Measurements from ENCODE around the gene KRTAP29-1. TPM values are rescaled to one million over a fixed set of nuclear protein-coding genes. Genes with fewer than 3 reads are reported as not detected.
"Not testable (repeated sequence)": the region's sequence is repeated elsewhere in the genome, so short reads cannot be mapped to it uniquely, and the experiment has no call there.

The KRTAP29-1 gene
- total RNA-seq, 2 donors from 2014 or later, result not detected

GRCh38 chr17:41287050-41287449, 15.6 kb downstream of the KRTAP29-1 start:
- Histone ChIP-seq H3K4me3 (no peak overlapping the region), H3K27ac (no peak overlapping the region), H3K4me1 (no peaks in the 10 kb centered on the region), H3K27me3 (no peaks in the 10 kb centered on the region), H3K9me3 (no peaks in the 10 kb centered on the region), H3K9ac (ENCODE audit: low read depth in 2 of 2, low read length in 2 of 2) (no peak overlapping the region), H3K36me3 (no peaks in the 10 kb centered on the region)
- DNase-seq, result no peak
- intact Hi-C loops (cut with DNase I), result no loop called here
- no peak for TF ChIP-seq CTCF (IDR thresholded peaks at IDR 0.05)

DNA sequence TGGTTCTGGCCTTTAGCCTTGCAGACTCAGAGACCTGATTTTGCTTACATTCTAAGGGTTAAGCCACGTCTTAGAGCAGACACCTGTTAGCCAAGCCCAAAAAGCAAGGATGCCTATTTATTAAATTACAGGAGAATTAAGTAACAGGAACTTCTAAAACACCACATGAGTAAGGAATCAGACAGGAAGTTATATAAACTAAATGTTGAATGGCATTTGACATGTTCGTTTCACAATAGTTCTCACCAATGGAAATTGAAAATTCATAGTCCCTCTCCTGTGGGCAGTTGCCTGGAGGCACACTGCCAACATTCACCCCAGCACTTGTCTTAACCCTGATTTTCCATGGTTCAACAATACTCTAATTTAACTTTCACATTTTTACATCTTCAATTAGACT, 18.1 kb downstream of the KRTAP29-1 start:
- intact Hi-C loops (cut with DNase I), result no loop called here
- H3K9me3 ChIP-seq, result no peaks in the 10 kb centered on the region
- H3K4me3 ChIP-seq, result no peak overlapping the region
- no peak overlapping the region for H3K9ac ChIP-seq (ENCODE audit: low read depth in 2 of 2, low read length in 2 of 2)
- H3K27me3 ChIP-seq, result no peaks in the 10 kb centered on the region
- TF ChIP-seq CTCF (IDR thresholded peaks at IDR 0.05), result no peak
- no peaks in the 10 kb centered on the region for H3K4me1 ChIP-seq
- no peak for DNase-seq
- H3K36me3 ChIP-seq, result no peaks in the 10 kb centered on the region
- no peak overlapping the region for H3K27ac ChIP-seq

- H3K36me3 ChIP-seq, result no peaks in the 10 kb centered on the region
- no peak for TF ChIP-seq CTCF (IDR thresholded peaks at IDR 0.05)
- no peak overlapping the region for H3K4me3 ChIP-seq
Measured at GRCh38 chr17:41284043-41284442, 18.6 kb downstream of the KRTAP29-1 start.

DNA sequence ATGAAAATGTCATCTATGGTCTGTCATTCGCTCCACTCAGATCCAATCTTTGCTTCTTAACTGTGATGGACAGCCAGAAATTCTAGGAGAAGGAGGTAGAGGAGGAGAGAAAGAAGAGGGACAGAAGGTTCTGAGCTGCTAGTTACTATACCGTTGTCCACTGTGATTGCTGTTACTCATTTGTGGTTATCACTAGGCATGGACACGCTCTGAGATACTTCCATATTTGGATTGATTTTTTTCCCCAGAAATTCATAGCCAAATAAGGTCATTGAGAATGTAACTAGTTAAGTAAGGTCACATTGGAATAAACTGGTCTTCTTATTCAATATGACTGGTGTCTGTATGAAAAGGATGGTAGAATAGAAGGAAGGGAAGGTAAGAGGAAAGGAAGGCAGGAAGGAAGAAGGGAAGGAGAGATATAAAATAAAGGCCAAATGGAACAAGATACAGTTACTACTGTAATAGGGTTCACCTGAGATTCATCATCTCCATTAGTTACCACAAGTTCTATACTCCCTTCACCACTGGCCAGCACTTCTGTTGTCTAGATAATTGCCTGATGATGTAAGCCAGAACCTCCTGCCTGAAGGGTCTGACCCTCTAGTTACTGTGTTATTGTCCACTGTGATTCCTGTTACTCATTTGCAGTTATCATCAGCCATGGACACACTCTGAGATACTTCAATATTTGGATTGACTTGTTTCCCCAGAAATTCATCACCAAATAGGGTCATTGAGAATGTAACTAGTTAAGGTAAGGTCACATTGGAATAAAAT, 24.3 kb downstream of the KRTAP29-1 start:
- Histone ChIP-seq H3K9ac (ENCODE audit: low read depth in 2 of 2, low read length in 2 of 2) (no peak overlapping the region), H3K9me3 (no peaks in the 10 kb centered on the region), H3K4me3 (no peak overlapping the region), H3K27ac (no peak overlapping the region), H3K27me3 (no peaks in the 10 kb centered on the region), H3K36me3 (no peaks in the 10 kb centered on the region), H3K4me1 (no peaks in the 10 kb centered on the region)
- no peak for TF ChIP-seq CTCF (IDR thresholded peaks at IDR 0.05)
- intact Hi-C loops (cut with DNase I), result loop anchor here (2.0 kb wide), 1 partner anchor 14 kb away; the partner anchor contains the start of gene KRTAP9-6
- DNase-seq, result no peak

More at GRCh38 chr17:41284043-41284442, 18.6 kb downstream of the KRTAP29-1 start:
- H3K9ac ChIP-seq (ENCODE audit: low read depth in 2 of 2, low read length in 2 of 2), result no peak overlapping the region
- intact Hi-C loops (cut with DNase I), result no loop called here
- no peaks in the 10 kb centered on the region for H3K4me1 ChIP-seq
- DNase-seq, result no peak
- no peaks in the 10 kb centered on the region for H3K9me3 ChIP-seq
- no peak overlapping the region for H3K27ac ChIP-seq
- H3K27me3 ChIP-seq, result no peaks in the 10 kb centered on the region

GRCh38 chr17:41275648-41276190, 26.9 kb downstream of the KRTAP29-1 start, which contains the start of gene KRTAP9-7:
TSS of gene KRTAP9-7 (plus strand) at chr17:41275698. CDS start at chr17:41275698, 0 bp downstream.
- H3K27ac ChIP-seq; H3K9ac ChIP-seq (ENCODE audit: low read depth in 2 of 2, low read length in 2 of 2); intact Hi-C loops (cut with DNase I); H3K9me3 ChIP-seq; H3K27me3 ChIP-seq; H3K4me3 ChIP-seq; H3K36me3 ChIP-seq; DNase-seq; H3K4me1 ChIP-seq: not testable (repeated sequence)

GRCh38 chr17:41271858-41272257, 30.8 kb downstream of the KRTAP29-1 start:
- Histone ChIP-seq H3K36me3 (no peaks in the 10 kb centered on the region), H3K9me3 (no peaks in the 10 kb centered on the region), H3K27me3 (no peaks in the 10 kb centered on the region), H3K4me1 (no peaks in the 10 kb centered on the region), H3K27ac (no peak overlapping the region), H3K4me3 (no peak overlapping the region), H3K9ac (ENCODE audit: low read depth in 2 of 2, low read length in 2 of 2) (no peak overlapping the region)
- intact Hi-C loops (cut with DNase I), result no loop called here
- TF ChIP-seq CTCF (IDR thresholded peaks at IDR 0.05), result no peak
- DNase-seq, result no peak

DNA sequence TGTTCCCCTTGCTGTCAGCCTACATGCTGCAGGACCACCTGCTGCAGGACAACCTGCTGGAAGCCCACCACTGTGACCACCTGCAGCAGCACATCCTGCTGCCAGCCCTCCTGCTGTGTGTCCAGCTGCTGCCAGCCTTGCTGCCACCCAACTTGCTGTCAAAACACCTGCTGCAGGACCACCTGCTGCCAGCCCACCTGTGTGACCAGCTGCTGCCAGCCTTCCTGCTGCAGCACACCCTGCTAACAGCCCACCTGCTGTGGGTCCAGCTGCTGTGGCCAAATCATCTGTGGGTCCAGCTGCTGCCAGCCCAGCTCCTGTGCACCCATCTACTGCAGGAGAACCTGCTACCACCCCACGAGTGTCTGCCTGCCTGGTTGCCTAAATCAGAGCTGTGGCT, 31.3 kb downstream of the KRTAP29-1 start:
- intact Hi-C loops (cut with DNase I); H3K4me1 ChIP-seq; DNase-seq; H3K9ac ChIP-seq (ENCODE audit: low read depth in 2 of 2, low read length in 2 of 2); H3K27me3 ChIP-seq; H3K27ac ChIP-seq; H3K36me3 ChIP-seq; H3K9me3 ChIP-seq; H3K4me3 ChIP-seq: not testable (repeated sequence)

Measured in colonic mucosa (tissue), 4 donors.